ENCODE results near the gene FAM219B.
A peak's percentile ranks its signal among the peaks of the same experiment; 100 is the strongest.

FAM219B gene

DNA sequence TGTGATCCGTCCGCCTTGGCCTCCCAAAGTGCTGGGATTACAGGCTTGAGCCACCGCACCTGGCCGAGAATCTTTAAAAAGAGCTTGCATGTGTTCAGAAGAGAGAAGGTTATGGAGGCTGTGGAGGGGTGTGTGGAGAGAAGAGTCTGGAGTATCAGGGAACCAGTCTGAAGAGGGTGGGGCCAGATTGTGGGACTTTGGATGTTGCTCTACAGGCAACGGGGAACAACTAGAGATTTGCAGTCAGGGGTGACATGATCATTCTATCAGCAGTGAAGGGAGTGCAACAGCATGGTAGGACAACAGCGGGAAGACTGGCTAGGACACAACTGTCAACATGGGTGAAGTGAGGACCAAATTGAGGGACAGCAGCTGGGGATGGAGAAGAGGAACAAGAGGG lies 42.4 kb downstream of the FAM219B start:
- Mint-ChIP-seq H3K9me3 (no peaks in the 10 kb centered on the region), H3K27ac (peak overlapping the region; percentile 6 to 32 (median 16))

GRCh38 chr15:74863239-74864056 lies 43.2 kb downstream of the FAM219B start:
- peaks cover 28% of the 10 kb centered on the region for H3K36me3 Mint-ChIP-seq (ENCODE audit: low read depth)
- TF ChIP-seq CTCF (IDR thresholded peaks at IDR 0.05; ENCODE audit: unreplicated experiment in 3 of 3), result no peak
- peak overlapping the region in 2 of 3 experiments; percentile 24 to 26 for H3K27ac Mint-ChIP-seq
- no peaks in the 10 kb centered on the region for H3K9me3 Mint-ChIP-seq
- H3K4me3 Mint-ChIP-seq, result no peak overlapping the region
- no peaks in the 10 kb centered on the region for H3K27me3 Mint-ChIP-seq (ENCODE audit: low read depth)
- peaks cover 41% of the 10 kb centered on the region for H3K4me1 Mint-ChIP-seq

More for the DNA sequence above, 42.4 kb downstream of the FAM219B start:
- peaks cover 39% of the 10 kb centered on the region for H3K4me1 Mint-ChIP-seq
- peaks cover 29% of the 10 kb centered on the region for H3K36me3 Mint-ChIP-seq (ENCODE audit: low read depth)
- H3K4me3 Mint-ChIP-seq, result no peak overlapping the region
- no peaks in the 10 kb centered on the region for H3K27me3 Mint-ChIP-seq (ENCODE audit: low read depth)
- no peak for TF ChIP-seq CTCF (IDR thresholded peaks at IDR 0.05; ENCODE audit: unreplicated experiment in 3 of 3)

DNA sequence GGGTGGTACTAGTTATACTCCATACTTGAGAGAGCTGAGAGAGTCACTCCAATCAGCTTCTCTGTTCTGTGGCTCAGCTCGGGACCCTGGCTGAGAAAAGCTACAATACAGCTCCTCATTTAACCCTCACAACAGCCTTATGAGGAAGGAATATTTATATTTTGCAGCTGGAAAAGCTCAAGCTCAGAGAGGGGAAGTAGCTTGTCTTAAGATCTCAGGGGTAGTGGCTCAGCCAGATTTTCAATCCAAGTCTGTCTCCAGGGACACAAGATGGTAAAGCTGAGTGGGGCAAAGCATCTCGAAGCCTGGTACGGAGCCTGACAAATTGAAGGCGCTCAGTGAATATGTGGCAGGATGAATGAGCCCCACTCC lies 48.3 kb downstream of the FAM219B start:
- Mint-ChIP-seq H3K36me3 (ENCODE audit: low read depth) (peaks cover 3% of the 10 kb centered on the region), H3K4me1 (peaks cover 28% of the 10 kb centered on the region), H3K4me3 (no peak overlapping the region), H3K9me3 (no peaks in the 10 kb centered on the region), H3K27me3 (ENCODE audit: low read depth) (no peaks in the 10 kb centered on the region), H3K27ac (peak overlapping the region in 2 of 3 experiments; percentile 28 to 56)
- no peak for TF ChIP-seq CTCF (IDR thresholded peaks at IDR 0.05; ENCODE audit: unreplicated experiment in 3 of 3)

GRCh38 chr15:74857671-74858368 lies 48.8 kb downstream of the FAM219B start:
- H3K27me3 Mint-ChIP-seq (ENCODE audit: low read depth), result no peaks in the 10 kb centered on the region
- H3K36me3 Mint-ChIP-seq (ENCODE audit: low read depth), result peaks cover 5% of the 10 kb centered on the region
- peaks cover 28% of the 10 kb centered on the region for H3K4me1 Mint-ChIP-seq
- no peak for TF ChIP-seq CTCF (IDR thresholded peaks at IDR 0.05; ENCODE audit: unreplicated experiment in 3 of 3)
- H3K9me3 Mint-ChIP-seq, result no peaks in the 10 kb centered on the region
- H3K27ac Mint-ChIP-seq, result peak overlapping the region; percentile 28 to 65 (median 56)
- no peak overlapping the region for H3K4me3 Mint-ChIP-seq

- TF ChIP-seq CTCF (IDR thresholded peaks at IDR 0.05; ENCODE audit: unreplicated experiment in 3 of 3), result no peak
- peaks cover 28% of the 10 kb centered on the region for H3K4me1 Mint-ChIP-seq
- peaks cover 7% of the 10 kb centered on the region for H3K36me3 Mint-ChIP-seq (ENCODE audit: low read depth)
- H3K4me3 Mint-ChIP-seq, result no peak overlapping the region
- H3K9me3 Mint-ChIP-seq, result no peaks in the 10 kb centered on the region
- H3K27ac Mint-ChIP-seq, result peak overlapping the region; percentile 0 to 65 (median 36)
- H3K27me3 Mint-ChIP-seq (ENCODE audit: low read depth), result no peaks in the 10 kb centered on the region
Observed at GRCh38 chr15:74857082-74857655, 49.5 kb downstream of the FAM219B start.
